Spleen (tissue), 3 donors: Measurements from ENCODE around the gene INTS13.

Experiments
- POLR2A ChIP-seq, 3 donors: fragments of 450-650 bp; IDR thresholded peaks; one replicate each; pipeline ENCODE4 v1.5.1; 2017; ENCODE audit warnings: antibody characterized with exemption in 3 of 3, mild to moderate bottlenecking in 1 of 3
- POLR2AphosphoS5 ChIP-seq, 3 donors: sonication (generic); formaldehyde crosslinking; IDR thresholded peaks; one replicate each; pipeline ENCODE4 v1.5.1; 2017; ENCODE audit warnings: antibody characterized with exemption in 3 of 3

DNA sequence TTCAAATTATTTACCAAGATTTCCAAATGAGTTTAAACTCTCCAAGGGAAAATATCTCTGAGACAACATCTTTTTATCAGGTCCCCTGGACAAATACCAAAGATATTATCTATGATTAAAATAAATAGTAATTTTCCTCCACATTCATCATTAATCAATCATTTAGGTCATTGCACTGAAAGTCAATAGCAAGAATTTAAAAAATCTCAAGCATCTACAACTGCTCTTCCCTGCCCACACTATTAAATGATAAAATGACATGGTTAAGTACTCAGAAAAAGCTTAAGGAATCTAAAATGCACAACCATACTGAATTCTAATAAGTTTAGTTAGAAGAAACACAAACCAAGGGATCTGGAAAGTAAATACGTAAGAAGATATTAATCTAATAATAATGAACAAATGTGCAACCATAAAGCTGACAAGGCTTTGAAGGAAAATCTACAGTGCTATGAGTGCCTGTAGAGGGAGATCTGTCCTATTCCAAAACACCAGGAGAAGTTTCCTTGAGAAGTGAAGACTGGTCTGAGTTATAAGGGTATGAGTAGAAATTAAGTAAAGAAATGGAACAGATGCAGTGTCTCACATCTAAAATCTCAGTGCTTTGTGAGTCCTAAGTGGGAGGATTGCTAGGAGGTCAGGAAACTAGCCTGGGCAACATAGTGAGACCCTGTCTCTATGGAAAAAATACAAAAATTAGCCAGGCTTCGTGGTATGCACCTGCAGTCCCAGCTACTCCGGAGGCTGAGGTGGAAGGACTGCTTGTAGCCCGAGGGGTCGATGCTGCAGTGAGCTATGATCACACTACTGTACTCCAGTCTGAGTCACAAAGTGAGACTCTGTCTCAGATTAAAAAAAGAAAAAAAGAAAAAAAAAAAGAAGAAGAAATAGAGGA is 19.2 kb downstream of the INTS13 start:
- TF ChIP-seq POLR2AphosphoS5 (IDR thresholded peaks at IDR 0.05) (no peak), POLR2A (IDR thresholded peaks at IDR 0.05) (no peak)
